Measurements from ENCODE around the gene AFF3. TPM values are rescaled to one million over a fixed set of nuclear protein-coding genes. Genes with fewer than 3 reads are reported as not detected.

AFF3 gene
- total RNA-seq, 2 experiments from 2014 or later = 3.1 to 3.5 TPM

DNA sequence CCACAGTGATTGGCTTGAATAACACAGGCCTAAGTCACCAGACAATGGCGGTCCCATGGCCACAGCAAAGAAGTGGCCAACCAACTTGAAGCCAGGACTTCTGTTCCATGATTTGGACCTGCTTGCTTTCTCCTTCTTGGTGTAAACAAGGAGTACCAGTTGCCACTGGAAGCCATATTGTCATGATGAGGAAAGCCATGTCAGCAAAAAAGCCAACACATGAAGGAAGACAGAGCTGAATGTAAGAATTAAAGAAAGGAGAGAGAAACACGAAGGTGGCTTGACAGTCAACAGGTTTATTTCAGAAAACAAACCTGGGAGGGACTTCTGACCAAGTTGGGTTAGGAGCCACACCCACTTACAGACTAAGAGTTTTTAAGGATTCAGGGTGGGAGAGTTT, 620.2 kb downstream of the AFF3 start:
- POLR2A ChIA-PET = no interaction called here
- CTCF ChIA-PET = interaction anchor here (1.4 kb wide), 1 partner anchor 32 kb away, joined by 3 read pairs; the partner anchor contains the start of gene REV1
- intact Hi-C loops (cut with micrococcal nuclease) = no loop called here
- no peak overlapping the region for H3K4me3 Mint-ChIP-seq
- H3K4me1 Mint-ChIP-seq (ENCODE audit: low read depth) = no peaks in the 10 kb centered on the region
- TF ChIP-seq, protein P1, sequence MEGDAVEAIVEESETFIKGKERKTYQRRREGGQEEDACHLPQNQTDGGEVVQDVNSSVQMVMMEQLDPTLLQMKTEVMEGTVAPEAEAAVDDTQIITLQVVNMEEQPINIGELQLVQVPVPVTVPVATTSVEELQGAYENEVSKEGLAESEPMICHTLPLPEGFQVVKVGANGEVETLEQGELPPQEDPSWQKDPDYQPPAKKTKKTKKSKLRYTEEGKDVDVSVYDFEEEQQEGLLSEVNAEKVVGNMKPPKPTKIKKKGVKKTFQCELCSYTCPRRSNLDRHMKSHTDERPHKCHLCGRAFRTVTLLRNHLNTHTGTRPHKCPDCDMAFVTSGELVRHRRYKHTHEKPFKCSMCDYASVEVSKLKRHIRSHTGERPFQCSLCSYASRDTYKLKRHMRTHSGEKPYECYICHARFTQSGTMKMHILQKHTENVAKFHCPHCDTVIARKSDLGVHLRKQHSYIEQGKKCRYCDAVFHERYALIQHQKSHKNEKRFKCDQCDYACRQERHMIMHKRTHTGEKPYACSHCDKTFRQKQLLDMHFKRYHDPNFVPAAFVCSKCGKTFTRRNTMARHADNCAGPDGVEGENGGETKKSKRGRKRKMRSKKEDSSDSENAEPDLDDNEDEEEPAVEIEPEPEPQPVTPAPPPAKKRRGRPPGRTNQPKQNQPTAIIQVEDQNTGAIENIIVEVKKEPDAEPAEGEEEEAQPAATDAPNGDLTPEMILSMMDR (IDR thresholded peaks at IDR 0.05) = no peak
- no peak overlapping the region for H3K27ac Mint-ChIP-seq
- DNase-seq (no peak), ATAC-seq (no peak)
- H3K9me3 Mint-ChIP-seq = no peaks in the 10 kb centered on the region
- H3K36me3 Mint-ChIP-seq (ENCODE audit: low read depth) = no peaks in the 10 kb centered on the region
- H3K27me3 Mint-ChIP-seq = peaks cover 8% of the 10 kb centered on the region

DNA sequence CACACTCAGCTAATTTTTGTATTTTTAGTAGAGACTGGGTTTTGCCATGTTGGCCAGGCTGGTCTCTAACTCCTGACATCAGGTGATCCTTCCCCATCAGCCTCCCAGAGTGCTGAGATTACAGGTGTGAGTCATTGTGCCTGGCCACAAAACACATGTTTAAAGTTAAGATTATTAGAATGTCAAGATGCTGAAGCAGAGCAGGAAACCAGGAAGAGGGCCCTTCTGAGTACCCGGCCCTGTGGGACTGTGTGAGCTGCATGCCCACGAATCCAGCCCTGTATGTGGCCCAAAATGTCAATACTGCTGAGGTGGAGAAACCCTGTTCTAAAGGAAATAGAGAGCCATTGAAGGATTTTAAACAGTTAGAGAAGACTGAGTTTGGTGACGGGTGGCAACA, 621.6 kb downstream of the AFF3 start:
- H3K36me3 Mint-ChIP-seq (ENCODE audit: low read depth) = no peaks in the 10 kb centered on the region
- H3K27ac Mint-ChIP-seq = no peak overlapping the region
- TF ChIP-seq, protein P1 (IDR thresholded peaks at IDR 0.05) = no peak
- peaks cover 6% of the 10 kb centered on the region for H3K27me3 Mint-ChIP-seq
- H3K9me3 Mint-ChIP-seq = no peaks in the 10 kb centered on the region
- ATAC-seq (no peak), DNase-seq (no peak)
- CTCF ChIA-PET = interaction anchor here (1.5 kb wide), 1 partner anchor 38 kb away, joined by 3 read pairs; no protein-coding TSS in a partner anchor
- intact Hi-C loops (cut with micrococcal nuclease) = no loop called here
- POLR2A ChIA-PET = no interaction called here
- no peaks in the 10 kb centered on the region for H3K4me1 Mint-ChIP-seq (ENCODE audit: low read depth)
- no peak overlapping the region for H3K4me3 Mint-ChIP-seq

DNA sequence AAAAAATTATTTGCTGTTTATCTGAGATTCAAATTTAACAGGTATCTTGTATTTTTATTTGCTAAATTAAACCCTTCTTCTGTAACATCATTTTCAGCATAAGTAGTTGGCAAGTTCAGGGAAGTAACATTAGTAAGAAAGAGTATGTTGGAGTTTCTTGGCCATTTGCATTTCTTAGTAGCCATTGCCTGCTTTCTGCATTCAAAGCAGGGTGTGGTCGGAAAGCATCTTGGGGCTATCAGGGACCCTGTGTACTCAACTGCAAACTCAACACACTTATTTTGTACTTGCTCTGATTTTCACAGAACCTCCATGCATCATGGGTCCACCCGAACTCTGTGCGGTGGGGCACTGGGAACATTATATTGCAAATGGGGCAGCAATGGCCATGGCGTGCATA, 622.2 kb downstream of the AFF3 start:
- no peak overlapping the region for H3K27ac Mint-ChIP-seq
- intact Hi-C loops (cut with micrococcal nuclease) = no loop called here
- peaks cover 6% of the 10 kb centered on the region for H3K27me3 Mint-ChIP-seq
- ChIA-PET POLR2A (no interaction called here), CTCF (interaction anchor here (1.5 kb wide), 1 partner anchor 39 kb away, joined by 3 read pairs; no protein-coding TSS in a partner anchor)
- H3K4me1 Mint-ChIP-seq (ENCODE audit: low read depth) = no peaks in the 10 kb centered on the region
- TF ChIP-seq, protein P1 (IDR thresholded peaks at IDR 0.05) = no peak
- no peaks in the 10 kb centered on the region for H3K36me3 Mint-ChIP-seq (ENCODE audit: low read depth)
- ATAC-seq = no peak
- H3K4me3 Mint-ChIP-seq = no peak overlapping the region
- H3K9me3 Mint-ChIP-seq = no peaks in the 10 kb centered on the region
- DNase-seq = no peak

DNA sequence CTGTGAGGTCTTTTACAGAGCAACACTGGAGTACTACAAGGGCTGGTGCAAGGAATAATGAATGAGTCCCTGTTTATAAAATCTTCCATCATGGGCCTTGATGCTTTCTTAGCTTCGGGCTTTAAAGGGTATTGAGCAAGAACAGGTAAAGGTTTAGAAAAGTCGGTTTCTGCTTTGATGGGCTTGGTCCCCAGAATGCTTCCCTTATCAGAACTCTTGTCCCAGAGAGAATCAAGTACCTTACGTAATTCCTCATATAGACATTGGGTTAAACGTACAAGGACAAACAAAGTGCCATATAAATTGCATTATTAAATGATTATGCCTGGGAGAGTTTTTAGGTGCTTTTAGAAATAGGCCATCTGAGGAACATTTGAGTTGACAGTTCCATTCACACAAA, 628.0 kb downstream of the AFF3 start:
- Mint-ChIP-seq H3K27ac (no peak overlapping the region), H3K36me3 (ENCODE audit: low read depth) (no peaks in the 10 kb centered on the region), H3K4me1 (ENCODE audit: low read depth) (no peaks in the 10 kb centered on the region), H3K9me3 (no peaks in the 10 kb centered on the region), H3K27me3 (peaks cover 3% of the 10 kb centered on the region), H3K4me3 (no peak overlapping the region)
- CTCF ChIA-PET = no interaction called here
- ATAC-seq (no peak), DNase-seq (no peak)
- intact Hi-C loops (cut with micrococcal nuclease) = no loop called here
- POLR2A ChIA-PET = no interaction called here
- TF ChIP-seq, protein P1 (IDR thresholded peaks at IDR 0.05) = no peak

DNA sequence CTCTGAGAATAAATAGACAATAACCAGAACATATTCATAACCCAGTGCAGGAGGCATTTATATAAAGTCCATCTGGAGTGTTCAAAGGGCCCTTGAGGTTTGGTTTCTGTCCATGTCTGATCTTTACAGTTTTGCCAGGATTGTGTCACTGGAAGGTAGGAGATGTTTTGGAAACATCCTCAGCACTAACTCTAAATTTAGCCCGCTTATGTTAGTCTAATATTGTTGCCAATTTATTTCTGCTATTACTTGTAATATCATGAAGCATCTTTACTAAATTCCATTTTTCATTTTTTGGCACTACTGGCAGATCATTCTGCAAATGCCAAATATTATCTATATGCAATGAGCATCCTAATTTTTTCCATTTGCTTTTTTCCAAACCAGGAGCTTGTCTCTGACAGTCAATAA, 630.2 kb downstream of the AFF3 start:
- Mint-ChIP-seq H3K4me3 (no peak overlapping the region), H3K27ac (no peak overlapping the region), H3K4me1 (ENCODE audit: low read depth) (no peaks in the 10 kb centered on the region), H3K27me3 (no peaks in the 10 kb centered on the region), H3K9me3 (no peaks in the 10 kb centered on the region), H3K36me3 (ENCODE audit: low read depth) (no peaks in the 10 kb centered on the region)
- intact Hi-C loops (cut with micrococcal nuclease) = no loop called here
- CTCF ChIA-PET = no interaction called here
- ATAC-seq = no peak
- DNase-seq = no peak
- POLR2A ChIA-PET = no interaction called here
- TF ChIP-seq, protein P1 (IDR thresholded peaks at IDR 0.05) = no peak

All from activated CD8-positive, alpha-beta T cell treated with anti-CD3 and anti-CD28 coated beads for 36 hours (primary cell).